Central memory CD4-positive, alpha-beta T cell (primary cell): Measurements from ENCODE around the gene POM121C.
"Not testable (repeated sequence)": the region's sequence is repeated elsewhere in the genome, so short reads cannot be mapped to it uniquely, and the experiment has no call there.

Source experiments
- DNase-seq: peaks from one replicate; pipeline ENCODE4 v3.0.0; 2022

POM121C gene

GRCh38 chr7:75421798-75422710 lies 64.0 kb downstream of the POM121C start:
- not testable (repeated sequence) for DNase-seq

GRCh38 chr7:75420152-75420551 lies 65.9 kb downstream of the POM121C start:
- not testable (repeated sequence) for DNase-seq

DNA sequence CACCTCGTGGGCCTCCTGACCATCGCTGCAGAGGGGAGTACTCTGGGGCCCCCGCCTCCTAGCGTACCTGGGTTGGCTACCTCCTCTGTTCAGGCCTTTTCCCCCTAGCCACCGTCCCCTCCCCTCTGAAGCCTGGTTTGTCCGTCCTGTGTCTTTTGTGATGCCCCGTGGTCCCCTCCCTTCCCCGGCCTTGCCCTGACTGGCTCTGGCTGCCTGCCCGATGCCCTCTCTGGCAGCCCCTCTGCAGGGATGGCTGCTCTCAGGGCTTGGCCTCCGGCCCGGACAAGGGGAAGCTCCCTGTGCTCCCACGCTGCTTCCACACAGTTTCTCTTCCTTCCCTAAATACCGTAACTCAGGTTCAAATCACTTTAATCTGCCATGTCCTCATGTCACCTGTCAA lies 66.4 kb downstream of the POM121C start:
- DNase-seq = not testable (repeated sequence)

GRCh38 chr7:75419210-75419609 lies 66.9 kb downstream of the POM121C start:
- DNase-seq = not testable (repeated sequence)

DNA sequence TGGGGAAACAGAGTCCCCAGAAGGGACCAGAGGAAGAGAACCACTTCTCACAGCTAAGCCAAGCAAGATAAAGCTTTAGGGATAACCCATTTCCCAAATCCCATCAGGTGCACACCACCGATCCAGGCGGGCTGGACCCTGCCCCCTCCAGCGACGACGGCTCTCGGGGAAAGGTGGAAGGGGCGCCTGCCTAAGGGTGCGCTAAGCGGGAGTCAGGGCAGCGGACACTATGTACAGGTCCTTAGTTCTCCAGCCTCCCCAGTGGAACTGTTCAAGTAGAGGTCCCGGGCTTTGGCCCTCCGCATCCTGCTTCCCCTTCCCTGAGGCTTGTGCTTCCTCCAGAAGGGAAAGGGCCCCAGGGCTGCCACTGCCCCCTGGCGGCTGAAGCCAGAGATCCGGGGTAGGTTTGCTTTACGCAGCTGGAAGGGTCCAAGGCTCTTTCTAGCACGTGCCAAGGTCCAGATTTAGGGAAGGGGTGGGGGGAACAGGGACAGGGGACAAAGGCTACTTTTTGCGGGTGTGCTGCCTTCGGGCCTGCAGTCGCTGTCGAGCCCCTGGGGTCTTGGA lies 67.7 kb downstream of the POM121C start:
- DNase-seq = not testable (repeated sequence)

DNA sequence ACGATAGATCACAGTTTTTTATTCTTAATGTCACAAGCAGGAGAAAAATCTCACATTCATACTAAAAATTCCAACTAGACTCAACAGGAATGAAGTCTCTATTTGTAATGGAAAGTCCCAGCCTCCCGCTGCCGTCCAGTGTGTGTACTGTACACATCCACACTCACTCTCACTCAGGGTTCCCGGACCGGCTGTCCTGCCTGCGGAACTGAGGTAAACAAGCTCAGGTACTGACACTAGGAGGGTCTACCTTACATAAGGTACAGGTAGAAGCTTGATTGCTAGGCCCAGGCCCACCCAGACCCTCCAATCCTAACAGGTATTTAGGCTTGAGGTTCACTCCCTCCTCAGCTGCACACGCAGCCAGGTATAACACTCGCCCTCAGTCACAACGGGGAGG lies 69.3 kb downstream of the POM121C start:
- DNase-seq = not testable (repeated sequence)

DNA sequence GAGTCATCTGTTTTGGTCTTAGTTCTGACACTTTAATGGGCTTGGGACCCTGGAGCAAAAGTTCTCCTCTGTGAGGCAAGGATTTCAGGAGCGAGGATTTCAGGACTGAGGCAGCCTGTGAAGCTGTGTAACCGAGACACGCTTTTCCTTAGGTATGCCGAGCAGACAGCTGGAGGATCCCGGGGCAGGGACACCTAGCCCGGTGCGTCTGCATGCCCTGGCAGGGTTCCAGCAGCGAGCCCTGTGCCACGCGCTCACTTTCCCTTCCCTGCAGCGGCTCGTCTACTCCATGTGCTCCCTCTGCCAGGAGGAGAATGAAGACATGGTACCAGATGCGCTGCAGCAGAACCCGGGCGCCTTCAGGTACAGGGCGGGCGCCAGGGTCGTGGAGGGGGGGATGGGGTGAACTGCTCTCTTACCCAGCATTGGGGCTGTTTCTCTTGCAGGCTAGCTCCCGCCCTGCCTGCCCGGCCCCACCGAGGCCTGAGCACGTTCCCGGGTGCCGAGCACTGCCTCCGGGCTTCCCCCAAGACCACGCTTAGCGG lies 70.2 kb downstream of the POM121C start:
- not testable (repeated sequence) for DNase-seq

DNA sequence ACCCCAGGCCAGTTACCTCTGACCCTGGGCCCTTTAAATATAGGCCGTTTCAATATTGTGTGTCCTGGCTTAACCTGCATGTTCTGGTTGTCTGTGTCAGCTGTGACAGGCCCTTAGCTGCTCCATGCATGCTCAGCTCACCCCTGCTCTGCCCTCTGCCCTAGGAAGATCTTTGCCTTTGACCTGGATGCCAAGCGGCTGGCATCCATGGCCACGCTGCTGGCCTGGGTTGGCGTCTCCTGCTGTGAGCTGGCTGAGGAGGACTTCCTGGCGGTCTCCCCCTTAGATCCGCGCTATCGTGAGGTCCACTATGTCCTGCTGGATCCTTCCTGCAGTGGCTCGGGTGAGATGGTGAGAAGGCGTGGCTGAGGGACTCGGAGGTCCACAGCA lies 70.7 kb downstream of the POM121C start:
- DNase-seq = not testable (repeated sequence)

- not testable (repeated sequence) for DNase-seq
These were observed 71.2 kb downstream of the POM121C start for GRCh38 chr7:75414708-75415427.

- DNase-seq = not testable (repeated sequence)
These were observed 71.9 kb downstream of the POM121C start for GRCh38 chr7:75414204-75414603.

- not testable (repeated sequence) for DNase-seq
These were observed 75.3 kb downstream of the POM121C start for GRCh38 chr7:75410823-75411173.

GRCh38 chr7:75409880-75410822 lies 75.9 kb downstream of the POM121C start:
- peak; percentile 27 for DNase-seq

- not testable (repeated sequence) for DNase-seq
These were observed 81.4 kb downstream of the POM121C start for GRCh38 chr7:75404663-75405062.

DNA sequence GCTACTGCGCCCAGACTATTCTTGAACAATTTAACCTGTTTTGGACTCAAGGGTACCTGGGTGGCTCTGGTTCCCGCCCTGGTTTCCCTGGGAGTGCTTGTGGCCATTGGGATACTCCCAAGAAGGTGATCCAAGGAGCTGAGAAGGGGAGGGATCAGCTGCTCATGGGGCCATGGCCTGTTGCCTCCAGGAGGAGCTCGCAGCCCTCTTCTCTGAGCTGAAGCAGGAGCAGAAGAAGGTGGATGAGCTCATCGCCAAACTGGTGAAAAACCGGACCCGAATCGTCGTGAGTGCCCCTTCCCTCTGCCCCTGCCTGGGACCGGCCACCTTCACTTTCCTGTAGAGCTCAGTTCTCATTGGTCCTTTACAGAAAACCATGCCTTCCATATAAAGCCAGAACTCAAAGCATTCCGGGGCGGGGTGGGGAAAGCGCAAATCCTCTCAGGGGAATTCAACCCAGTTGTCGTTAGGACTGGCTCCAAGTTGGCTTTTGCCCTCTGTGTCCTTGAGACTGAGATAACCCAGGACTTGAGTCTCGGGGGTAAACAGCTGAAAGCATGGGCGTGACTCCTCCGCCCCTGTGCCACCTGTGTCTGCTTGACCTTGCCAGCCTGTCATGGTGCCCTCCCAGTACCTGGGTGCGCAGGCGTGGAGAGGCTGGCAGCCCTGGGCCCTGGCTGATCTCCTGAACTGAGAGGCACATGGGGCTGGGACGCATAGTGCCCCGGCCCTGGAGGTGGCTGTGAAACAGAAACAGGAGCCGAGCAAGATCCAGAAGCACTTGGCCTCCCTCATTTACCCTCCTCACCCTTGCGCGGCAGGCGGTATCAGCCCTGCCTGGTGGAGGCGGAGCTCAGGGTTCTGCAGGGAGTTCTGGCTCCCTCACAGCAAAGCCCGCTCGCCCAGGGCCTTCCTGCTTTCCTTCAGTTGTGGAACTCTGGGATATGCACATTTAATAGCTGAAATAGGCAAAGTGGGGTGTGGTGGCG lies 82.3 kb downstream of the POM121C start:
- DNase-seq = not testable (repeated sequence)

GRCh38 chr7:75400575-75400974 lies 85.5 kb downstream of the POM121C start:
- DNase-seq = not testable (repeated sequence)

DNA sequence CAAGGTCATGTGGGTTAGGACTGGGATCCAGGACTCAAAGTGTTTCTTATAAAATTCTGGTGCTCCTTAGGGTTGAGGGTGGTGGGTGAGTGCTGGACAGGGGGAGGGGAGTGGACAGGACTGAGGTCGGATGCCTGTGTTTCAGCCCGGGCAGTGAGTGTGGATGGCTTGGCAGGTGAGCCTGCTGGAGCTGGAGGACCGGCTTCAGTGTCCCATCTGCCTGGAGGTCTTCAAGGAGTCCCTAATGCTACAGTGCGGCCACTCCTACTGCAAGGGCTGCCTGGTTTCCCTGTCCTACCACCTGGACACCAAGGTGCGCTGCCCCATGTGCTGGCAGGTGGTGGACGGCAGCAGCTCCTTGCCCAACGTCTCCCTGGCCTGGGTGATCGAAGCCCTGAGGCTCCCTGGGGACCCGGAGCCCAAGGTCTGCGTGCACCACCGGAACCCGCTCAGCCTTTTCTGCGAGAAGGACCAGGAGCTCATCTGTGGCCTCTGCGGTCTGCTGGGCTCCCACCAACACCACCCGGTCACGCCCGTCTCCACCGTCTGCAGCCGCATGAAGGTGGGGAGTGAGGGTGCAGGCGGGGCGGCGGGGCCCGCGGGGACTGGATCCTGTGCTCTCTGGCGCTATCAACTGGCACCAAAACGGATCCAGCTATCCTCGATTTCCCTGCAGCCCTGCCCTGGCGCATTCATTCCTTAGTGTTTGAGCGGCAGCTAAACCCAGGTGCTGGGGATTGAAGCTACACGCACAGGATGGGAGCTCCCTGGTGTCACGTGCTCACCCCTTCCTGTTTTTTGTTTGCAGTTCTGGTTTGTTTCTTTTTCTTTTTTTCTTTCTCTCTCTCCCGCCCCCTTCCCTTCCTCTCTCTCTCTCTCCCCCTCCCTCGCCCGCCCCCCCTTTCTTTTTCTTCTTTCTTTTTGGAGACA lies 87.1 kb downstream of the POM121C start:
- DNase-seq = not testable (repeated sequence)

DNA sequence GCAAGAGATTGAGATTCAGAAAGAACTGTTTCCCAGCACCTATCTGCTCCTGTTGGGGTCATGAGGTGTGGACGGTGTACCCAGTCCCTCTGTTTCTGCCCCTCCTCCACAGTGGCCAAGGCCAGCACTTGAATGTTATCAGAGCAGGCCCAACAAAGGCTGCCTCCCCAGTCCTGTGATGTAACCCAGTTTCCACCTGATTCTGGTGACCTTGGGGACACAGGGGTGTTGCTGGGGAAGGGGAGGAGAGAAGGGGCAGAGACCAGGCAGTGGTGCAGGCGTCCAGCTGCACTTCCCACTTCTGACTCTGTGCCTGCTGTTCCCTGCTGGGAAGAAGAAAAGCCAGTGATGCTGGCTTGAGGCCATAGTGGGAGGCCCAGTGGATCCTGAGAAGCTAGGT lies 88.2 kb downstream of the POM121C start:
- not testable (repeated sequence) for DNase-seq

GRCh38 chr7:75395329-75395728 lies 90.8 kb downstream of the POM121C start, which contains the start of gene TRIM73:
Gene TRIM73 (plus strand): TSS chr7:75395629. CDS start chr7:75398934, 3,305 bp downstream.
- not testable (repeated sequence) for DNase-seq

DNA sequence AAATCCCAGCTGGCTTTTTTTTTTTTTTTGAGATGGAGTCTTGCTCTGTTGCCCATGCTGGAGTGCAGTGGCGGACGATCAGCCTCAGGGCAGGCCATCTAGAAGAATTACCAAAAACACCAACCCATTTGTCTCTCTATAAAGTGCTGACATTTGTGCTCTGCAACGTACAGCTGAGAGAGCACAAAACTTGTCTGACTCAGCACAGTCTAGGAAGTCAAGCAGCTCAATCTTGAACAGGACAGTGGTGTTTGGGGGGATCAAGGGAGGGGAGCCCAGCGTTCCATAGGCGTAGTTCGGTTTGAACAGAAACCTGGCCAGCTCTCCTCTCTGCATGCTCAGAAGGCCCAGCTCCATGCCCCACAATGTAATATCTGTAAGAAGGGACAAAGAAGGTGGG lies 92.9 kb downstream of the POM121C start:
- DNase-seq = not testable (repeated sequence)
